Neural cell (in vitro differentiated cells): ENCODE measurements around the gene CHRM1.

Experiments used
- EZH2 ChIP-seq: fragments of 200-600, 300-800 bp; shearing (Covaris generic), sonication (generic); IDR thresholded peaks from 2 replicates; pipeline ENCODE4 v1.6.1; 2014; ENCODE audit warnings: antibody characterized with exemption, low read length, borderline replicate concordance, mild to moderate bottlenecking; ENCODE audit not compliant: insufficient read depth, poor library complexity, severe bottlenecking
- POLR2AphosphoS5 ChIP-seq: IDR thresholded peaks from 2 replicates; pipeline ENCODE4 v1.6.1; 2012
- TAF1 ChIP-seq: IDR thresholded peaks from 2 replicates; pipeline ENCODE4 v1.6.1; 2012; ENCODE audit warnings: low read depth

DNA sequence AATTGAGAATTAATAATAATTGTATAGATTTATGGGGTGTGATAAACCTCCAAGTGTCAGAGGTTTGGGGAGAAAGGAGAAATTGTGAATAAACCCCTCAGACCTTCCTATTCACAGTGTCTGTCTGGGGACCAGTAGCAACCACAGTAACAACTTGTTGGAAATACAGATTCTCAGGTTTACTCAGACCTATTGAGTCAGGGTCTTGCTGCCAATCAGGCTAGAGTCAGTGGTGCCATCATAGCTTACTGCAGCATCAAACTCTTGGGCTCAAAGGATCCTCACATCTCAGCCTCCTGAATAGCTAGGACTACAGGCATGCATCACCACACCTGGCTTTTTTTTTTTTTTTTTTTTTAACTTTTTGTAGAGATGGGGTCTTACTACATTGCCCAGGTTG lies 23.1 kb downstream of the CHRM1 start:
- TF ChIP-seq POLR2AphosphoS5 (no peak), EZH2 (no peak), TAF1 (no peak)
